K562 (cell line): ENCODE data around the gene PPP3CB. TPM values are rescaled to one million over a fixed set of nuclear protein-coding genes. Genes with fewer than 3 reads are reported as not detected.

Source experiments
- BCOR ChIP-seq: fragments of 450-650 bp; IDR thresholded peaks from 2 replicates; pipeline ENCODE4 v1.6.1; 2016
- BRD4 ChIP-seq: fragments of 200-600 bp; sonication (generic); IDR thresholded peaks from 2 replicates; pipeline ENCODE4 v1.6.1; 2017; ENCODE audit warnings: inconsistent platforms
- DMBX1 ChIP-seq: fragments of 250-450 bp; sonication (Bioruptor Pico); IDR thresholded peaks from 2 replicates; pipeline ENCODE4 v1.8.0; 2022; ENCODE audit warnings: inconsistent platforms, mild to moderate bottlenecking, moderate library complexity, borderline replicate concordance
- GTF2E2 ChIP-seq: fragments of 200-800 bp; sonication (Bioruptor generic); IDR thresholded peaks from 2 replicates; pipeline ENCODE4 v1.6.1; 2016; ENCODE audit warnings: missing genetic modification characterization, missing compliant biosample characterization
- LARP7 ChIP-seq: fragments of 450-650 bp; IDR thresholded peaks from 2 replicates; pipeline ENCODE4 v1.6.1; 2016
- NR2C1 ChIP-seq, 2 experiments: fragments of 450-650 bp; IDR thresholded peaks; 2 replicates each; pipeline ENCODE4 v1.6.1; 2017; ENCODE audit warnings: mild to moderate bottlenecking in 2 of 2, antibody characterized with exemption in 1 of 2, inconsistent platforms in 1 of 2, missing compliant biosample characterization in 1 of 2, missing genetic modification characterization in 1 of 2
- POLR3G ChIP-seq: IDR thresholded peaks from 2 replicates; pipeline ENCODE4 v1.6.1; 2011; ENCODE audit not compliant: insufficient read length, insufficient replicate concordance; ENCODE audit errors: extremely low read depth
- RB1 ChIP-seq: fragments of 450-650 bp; IDR thresholded peaks from 2 replicates; pipeline ENCODE4 v1.6.1; 2017; ENCODE audit warnings: low read depth, mild to moderate bottlenecking
- RBBP5 ChIP-seq: fragments of 200-600 bp; sonication (generic); IDR thresholded peaks from 2 replicates; pipeline ENCODE4 v1.6.1; 2012; ENCODE audit warnings: borderline replicate concordance, mild to moderate bottlenecking, low read length, control low read depth, inconsistent platforms; ENCODE audit not compliant: insufficient read depth, poor library complexity, severe bottlenecking
- U2AF1 ChIP-seq: fragments of 200-400 bp; formaldehyde crosslinking; optimal IDR thresholded peaks from 2 replicates; pipeline ENCODE3; 2017; ENCODE audit warnings: mild to moderate bottlenecking, low read depth, low read length, moderate library complexity
- ZNF431 ChIP-seq: sonication (generic); formaldehyde crosslinking; IDR thresholded peaks from 2 replicates; pipeline ENCODE4 v1.8.0; 2022; ENCODE audit warnings: mild to moderate bottlenecking, missing genetic modification reagents
- polyA plus RNA-seq, 8 experiments: library from polyadenylated mRNA; depleted of rRNA in 4 of 8; stranded (reverse) in 5 of 8; unstranded in 3 of 8; fragments of >200 nt; fragmentation: Nextera tagmentation in 2 of 8; fragmentation: Illumina TruSeq in 1 of 8; extraction: Ambion mirVana in 2 of 8; extraction: Trizol in 1 of 8; gene quantifications; 2 replicates each; pipeline versions ENCODE4 v1.2.1 to v1.2.3, GENCODE V29; 2011 to 2014; ENCODE audit warnings: inconsistent platforms in 1 of 8, missing spikeins in 1 of 8
- total RNA-seq, 7 experiments: library from RNA; depleted of rRNA in 6 of 7; stranded (reverse); fragments of >200 nt in 6 of 7; fragmentation: Illumina TruSeq in 2 of 7; extraction: Trizol in 2 of 7; gene quantifications; 2 replicates each; pipeline versions ENCODE4 v1.2.1 to v1.2.3, GENCODE V29; 2011 to 2021; ENCODE audit warnings: low replicate concordance in 1 of 7
- TF ChIP-seq, protein P1 (sequence below): fragments of 450-650 bp; formaldehyde crosslinking; IDR thresholded peaks from 2 replicates; pipeline ENCODE4 v1.4.0; 2020; ENCODE audit warnings: mild to moderate bottlenecking, moderate library complexity
- TF ChIP-seq, protein P2 (sequence below): fragments of 250-450 bp; sonication (Bioruptor Pico); IDR thresholded peaks from 2 replicates; pipeline ENCODE4 v1.8.0; 2022; ENCODE audit warnings: inconsistent platforms, mild to moderate bottlenecking, moderate library complexity, borderline replicate concordance

Gene PPP3CB
- total and polyA plus RNA-seq, 9 of the 15 experiments (the other 6 are each of a cell fraction or from before 2014, with no cell fraction given), result 9.6 to 27.6 (median 17.8) TPM

DNA sequence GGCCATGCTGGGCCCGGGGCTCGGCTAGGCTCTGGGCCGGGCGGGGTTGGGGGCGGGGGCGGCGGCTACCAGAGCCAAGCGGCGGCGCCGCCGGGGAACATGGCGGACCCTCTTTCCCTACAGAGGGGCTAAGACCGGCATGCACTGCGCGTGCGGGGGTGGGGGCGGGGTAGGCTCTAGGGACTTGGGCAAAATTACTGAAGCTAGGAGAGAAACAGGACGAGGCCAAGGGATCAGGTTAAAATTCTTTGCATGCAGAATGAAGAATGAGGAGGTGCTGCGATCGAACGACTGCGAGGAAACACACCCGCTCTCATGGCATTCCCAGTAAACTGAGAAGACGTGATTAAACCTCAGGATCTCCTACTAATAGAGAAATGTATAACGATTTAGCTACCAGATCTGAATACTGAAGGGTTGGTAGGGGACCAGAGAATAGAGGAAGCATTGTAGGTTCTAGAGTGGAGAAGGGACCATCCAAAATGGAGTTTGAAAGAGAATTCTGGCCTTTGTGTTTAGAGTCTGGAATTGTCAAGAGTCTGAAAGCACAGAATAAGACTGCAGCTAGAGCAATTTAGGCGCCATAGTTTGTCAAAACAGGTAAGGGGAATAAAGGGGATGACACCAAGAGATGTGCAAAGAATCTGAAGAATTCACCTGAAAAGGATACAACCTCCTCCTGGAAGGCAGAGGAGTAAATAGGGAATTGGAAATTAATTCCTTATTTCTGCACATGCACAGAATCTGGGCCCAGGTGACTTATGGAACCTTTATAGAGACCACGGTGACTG is at the start of gene PPP3CB (continued):
- no peak for TF ChIP-seq BRD4
- TF ChIP-seq U2AF1, result no peak
- TF ChIP-seq, protein P1, sequence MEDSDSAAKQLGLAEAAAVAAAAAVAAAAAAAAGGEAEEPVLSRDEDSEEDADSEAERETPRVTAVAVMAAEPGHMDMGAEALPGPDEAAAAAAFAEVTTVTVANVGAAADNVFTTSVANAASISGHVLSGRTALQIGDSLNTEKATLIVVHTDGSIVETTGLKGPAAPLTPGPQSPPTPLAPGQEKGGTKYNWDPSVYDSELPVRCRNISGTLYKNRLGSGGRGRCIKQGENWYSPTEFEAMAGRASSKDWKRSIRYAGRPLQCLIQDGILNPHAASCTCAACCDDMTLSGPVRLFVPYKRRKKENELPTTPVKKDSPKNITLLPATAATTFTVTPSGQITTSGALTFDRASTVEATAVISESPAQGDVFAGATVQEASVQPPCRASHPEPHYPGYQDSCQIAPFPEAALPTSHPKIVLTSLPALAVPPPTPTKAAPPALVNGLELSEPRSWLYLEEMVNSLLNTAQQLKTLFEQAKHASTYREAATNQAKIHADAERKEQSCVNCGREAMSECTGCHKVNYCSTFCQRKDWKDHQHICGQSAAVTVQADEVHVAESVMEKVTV, result no peak
- 0 out of 2 replicates have a peak, but pooled peaks have one; percentile 5 for TF ChIP-seq NR2C1 (IDR thresholded peaks at IDR 0.05)
- TF ChIP-seq NR2C1 (tag; IDR thresholded peaks at IDR 0.05), result no peak
- TF ChIP-seq LARP7, result no peak
- TF ChIP-seq DMBX1 (CRISPR knock-in tag), result no peak
- TF ChIP-seq RBBP5, result no peak
- no peak for TF ChIP-seq ZNF431
- 0 out of 2 replicates have a peak, but pooled peaks have one; percentile 2 for TF ChIP-seq GTF2E2 (tag)
- no peak for TF ChIP-seq BCOR
- no peak for TF ChIP-seq POLR3G
- TF ChIP-seq, protein P2, sequence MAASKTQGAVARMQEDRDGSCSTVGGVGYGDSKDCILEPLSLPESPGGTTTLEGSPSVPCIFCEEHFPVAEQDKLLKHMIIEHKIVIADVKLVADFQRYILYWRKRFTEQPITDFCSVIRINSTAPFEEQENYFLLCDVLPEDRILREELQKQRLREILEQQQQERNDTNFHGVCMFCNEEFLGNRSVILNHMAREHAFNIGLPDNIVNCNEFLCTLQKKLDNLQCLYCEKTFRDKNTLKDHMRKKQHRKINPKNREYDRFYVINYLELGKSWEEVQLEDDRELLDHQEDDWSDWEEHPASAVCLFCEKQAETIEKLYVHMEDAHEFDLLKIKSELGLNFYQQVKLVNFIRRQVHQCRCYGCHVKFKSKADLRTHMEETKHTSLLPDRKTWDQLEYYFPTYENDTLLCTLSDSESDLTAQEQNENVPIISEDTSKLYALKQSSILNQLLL (CRISPR knock-in tag), result no peak
- TF ChIP-seq RB1, result no peak
